CD4-positive, alpha-beta T cell treated with Interleukin-6 for 4 hours (primary cell): ENCODE measurements around the gene TEX29.

ENCODE experiments used
- DNase-seq: peaks from one replicate; pipeline ENCODE4 v3.0.0-alpha.2; 2020; ENCODE audit warnings: mixed read lengths

TEX29 gene

GRCh38 chr13:111319998-111320911, at the start of gene TEX29:
TSS of gene TEX29 (plus strand) at chr13:111320642. CDS start at chr13:111320891, 249 bp downstream.
- DNase-seq: no peak

DNA sequence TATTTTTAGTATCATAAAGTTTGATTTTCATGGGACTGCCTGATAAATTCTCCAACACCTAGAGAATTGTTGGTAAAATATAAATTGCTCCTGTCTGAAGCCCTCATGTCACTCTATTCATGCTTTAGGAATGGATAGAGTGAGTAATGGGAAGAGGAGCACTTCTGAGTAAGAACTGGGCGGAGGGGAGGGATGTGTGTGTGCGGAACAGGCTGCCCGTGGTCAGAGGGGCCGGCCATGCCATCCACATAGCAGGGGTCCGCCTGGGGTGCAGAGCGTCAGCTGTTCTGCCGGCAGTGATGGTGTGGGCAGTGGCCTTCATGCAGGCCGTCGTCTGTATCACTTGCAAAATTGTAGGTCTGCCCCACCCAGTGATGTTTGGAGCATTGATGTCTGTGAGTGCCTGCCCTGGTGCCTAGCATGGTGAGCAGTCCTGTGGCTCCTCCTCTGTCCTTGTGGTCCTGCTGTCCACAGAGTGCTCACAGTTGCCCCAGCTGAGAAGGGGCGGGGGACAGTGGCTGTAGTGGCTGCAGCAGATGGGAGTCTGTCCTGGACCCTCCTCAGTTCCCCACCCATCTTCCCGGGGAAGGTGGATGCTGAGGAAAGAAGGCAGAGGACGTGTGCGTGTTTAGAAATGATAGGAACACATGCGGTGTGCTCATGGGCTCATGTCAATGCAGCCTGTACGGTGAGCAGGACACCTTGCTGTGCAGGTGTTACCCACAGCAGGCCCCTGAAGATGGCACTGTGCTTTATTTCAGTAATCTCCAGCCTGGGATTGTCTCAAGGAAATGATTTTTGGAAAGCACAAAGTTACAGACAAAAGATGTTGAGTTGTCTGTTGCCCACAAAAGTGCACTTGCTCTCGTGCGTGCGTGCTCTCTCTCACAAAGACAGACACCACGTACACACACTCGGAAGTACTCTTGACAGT, 49.4 kb upstream of the TEX29 start:
- DNase-seq: no peak

GRCh38 chr13:111272117-111272516, 48.3 kb upstream of the TEX29 start:
- no peak for DNase-seq

DNA sequence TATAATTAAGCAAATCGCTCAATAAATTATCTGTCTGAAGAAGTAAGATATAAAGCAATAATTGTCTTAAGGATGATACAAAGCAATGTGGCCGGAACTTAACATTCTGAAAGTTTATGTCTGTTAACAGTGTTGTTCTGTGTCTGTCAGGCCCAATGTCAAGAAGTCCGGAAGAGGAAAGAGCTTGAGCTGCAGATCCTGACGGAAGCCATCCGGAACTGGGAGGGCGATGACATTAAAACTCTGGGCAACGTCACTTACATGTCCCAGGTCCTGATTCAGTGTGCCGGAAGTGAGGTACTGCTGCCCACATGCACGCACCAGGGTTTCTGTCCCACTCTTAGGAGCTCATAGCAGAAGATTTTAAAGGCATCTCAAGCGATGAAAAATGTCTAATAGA, 45.1 kb upstream of the TEX29 start:
- DNase-seq: no peak

- no peak for DNase-seq
These were observed 44.3 kb upstream of the TEX29 start for GRCh38 chr13:111275995-111276618.

DNA sequence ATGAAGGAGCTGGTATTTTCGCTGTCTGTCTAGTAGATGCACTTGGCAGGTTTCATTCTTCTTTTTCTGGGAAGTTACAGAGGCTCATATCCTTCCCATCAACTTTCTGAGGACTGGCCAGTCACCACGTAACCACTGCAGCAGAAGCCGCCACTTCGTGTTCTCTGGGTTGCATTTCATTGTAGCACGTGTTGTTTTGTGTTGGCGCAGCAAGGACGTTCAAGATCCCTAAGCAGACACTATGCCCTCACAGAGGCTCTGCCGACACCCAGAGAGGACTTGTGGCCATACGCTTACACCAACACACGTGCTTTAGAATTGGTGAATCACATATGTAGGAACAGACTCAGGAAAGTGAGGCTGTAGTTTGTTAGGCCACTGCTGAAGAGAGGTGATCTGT, 42.2 kb upstream of the TEX29 start:
- no peak for DNase-seq

DNA sequence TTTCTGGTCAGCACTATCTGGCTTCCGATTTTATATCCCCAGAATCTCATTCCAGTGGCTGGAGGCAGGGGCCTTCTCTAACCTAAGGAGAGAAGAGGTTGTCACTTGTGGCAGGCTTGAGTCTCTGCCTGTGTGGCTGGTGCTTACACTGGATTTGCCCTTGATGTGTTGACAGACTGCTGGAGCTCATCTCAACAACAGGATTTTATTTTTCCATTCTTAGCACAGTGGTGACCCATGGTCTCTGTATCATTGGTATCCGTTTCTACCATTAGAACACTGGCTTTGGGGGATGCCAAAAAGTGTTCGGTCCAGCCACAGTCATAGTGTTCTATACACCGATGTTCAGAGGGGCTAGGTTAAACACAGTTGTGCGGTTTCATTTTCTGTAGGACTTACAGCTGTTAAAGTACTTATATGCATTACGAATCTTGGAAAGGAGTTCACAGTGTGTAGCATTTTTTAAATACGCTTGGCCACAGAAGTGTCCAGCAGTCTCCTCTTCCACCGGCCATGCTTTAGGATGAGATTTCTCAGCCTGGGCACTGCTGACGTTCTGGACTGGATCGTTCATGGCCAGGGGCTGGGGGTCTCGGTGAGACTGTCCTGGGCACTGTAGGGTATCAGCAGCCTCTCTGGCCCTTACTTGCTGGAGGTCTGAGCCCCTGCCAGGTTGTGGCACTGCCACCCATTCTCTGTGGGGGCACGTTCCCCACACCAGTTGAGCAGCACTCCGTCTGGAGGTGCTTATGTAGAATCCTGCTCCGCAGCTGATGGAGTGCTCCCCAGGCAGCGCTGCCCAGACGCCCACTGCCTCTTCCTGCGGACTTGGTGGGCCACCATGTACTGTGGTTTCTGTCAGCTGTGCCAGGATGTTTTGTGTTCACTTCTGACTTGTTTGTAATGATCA, 41.4 kb upstream of the TEX29 start:
- no peak for DNase-seq

DNA sequence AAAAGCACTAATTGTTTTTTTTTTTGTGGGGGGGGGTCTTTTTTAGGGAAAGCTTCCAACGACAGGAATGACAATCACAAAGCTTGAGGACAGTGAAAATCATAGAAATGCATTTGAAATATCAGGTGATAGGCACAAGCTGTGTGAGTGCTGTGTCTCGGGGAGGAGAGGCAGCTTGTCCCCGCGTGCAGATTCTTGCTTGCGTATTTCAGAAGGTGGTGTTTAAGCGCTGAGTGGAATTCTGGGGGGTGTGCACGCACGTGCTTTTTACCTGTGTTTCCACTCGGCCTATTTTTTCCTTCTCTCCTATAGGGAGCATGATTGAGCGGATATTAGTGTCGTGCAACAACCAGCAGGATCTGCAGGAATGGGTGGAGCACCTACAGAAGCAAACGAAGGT, 40.2 kb upstream of the TEX29 start:
- DNase-seq: no peak

- no peak for DNase-seq
These were observed 39.5 kb upstream of the TEX29 start for GRCh38 chr13:111280681-111281585.

DNA sequence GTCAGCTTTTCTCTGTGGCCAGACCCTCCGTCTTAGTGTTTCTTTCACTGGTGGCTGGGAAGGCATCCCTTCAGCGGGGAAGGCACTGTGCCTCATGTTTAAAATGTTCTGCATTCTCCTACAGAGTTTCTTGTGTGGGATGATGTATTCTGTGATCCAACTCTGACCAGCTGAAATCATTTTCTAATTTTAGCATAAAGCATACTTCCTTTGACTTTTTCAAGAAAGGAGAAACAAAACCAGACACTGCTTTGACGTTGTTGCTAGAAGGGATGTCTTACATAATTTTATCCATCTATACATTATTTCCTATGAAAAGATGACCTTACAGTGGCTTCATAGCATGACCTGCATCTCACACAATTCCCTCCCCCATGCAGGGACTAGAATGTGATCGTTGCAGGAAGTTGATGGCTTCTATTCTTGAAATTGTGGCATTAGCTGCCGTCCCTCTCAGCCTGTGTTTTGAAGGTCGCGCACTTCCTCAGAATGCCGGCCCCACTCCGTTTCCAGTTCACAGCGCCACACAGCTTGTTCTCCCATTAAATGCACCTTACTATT, 38.6 kb upstream of the TEX29 start:
- DNase-seq: no peak

- no peak for DNase-seq
These were observed 38.0 kb upstream of the TEX29 start for GRCh38 chr13:111282425-111282824.

DNA sequence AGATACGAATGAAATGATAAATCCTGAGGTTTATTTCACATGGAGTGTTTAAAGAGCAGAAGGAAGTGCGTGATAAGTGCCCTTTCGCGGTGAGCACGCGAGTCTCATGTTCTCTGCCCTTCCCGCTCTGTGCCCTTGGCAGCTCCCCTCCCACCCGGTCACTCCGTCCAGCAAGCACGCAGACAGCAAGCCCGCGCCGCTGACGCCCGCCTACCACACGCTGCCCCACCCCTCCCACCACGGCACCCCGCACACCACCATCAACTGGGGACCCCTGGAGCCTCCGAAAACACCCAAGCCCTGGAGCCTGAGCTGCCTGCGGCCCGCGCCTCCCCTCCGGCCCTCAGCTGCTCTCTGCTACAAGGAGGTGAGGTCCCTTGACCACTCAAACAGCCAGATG, 37.4 kb upstream of the TEX29 start:
- DNase-seq: no peak

DNA sequence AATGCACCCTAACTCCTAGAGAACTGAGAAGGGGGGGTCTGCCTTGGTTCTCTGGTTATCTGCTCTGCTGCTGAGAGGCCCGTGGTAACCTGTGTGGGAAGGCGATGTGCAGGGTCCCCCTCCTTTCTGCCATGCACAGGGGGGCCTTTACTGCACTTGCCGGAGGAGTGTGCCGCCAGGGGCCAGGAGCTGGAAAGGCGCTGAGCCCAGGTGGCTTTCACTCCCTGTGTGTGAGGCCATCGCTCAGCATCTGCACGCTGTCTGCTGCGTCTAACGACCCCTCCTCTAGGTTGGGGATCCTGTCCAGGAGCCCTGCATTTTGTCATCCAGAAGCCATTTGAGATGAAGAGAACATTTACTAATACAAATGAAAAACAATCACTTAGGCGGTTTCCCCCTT, 37.0 kb upstream of the TEX29 start:
- no peak for DNase-seq

DNA sequence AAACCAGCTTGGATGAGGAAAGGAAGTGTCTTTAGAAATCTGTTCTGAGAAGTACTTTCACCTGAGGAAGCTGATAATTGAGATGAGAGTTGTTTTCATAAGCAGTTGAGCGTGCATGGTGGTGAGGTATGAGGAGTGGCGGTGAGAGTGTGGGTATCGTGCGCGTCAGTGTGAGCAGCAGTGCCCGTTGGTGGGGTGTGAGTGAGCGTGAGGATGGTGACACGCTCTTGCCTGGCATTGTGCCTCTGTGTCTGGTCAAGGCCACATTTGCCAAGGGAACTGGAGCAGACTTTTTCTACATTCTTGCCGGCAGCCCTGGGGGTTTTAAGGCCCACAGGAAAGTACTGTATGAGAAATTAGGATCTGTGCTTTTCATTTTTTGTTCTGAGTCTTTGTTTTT, 36.5 kb upstream of the TEX29 start:
- no peak for DNase-seq

GRCh38 chr13:111284565-111284964, 35.9 kb upstream of the TEX29 start:
- no peak for DNase-seq

GRCh38 chr13:111286162-111286561, 34.3 kb upstream of the TEX29 start:
- no peak for DNase-seq

DNA sequence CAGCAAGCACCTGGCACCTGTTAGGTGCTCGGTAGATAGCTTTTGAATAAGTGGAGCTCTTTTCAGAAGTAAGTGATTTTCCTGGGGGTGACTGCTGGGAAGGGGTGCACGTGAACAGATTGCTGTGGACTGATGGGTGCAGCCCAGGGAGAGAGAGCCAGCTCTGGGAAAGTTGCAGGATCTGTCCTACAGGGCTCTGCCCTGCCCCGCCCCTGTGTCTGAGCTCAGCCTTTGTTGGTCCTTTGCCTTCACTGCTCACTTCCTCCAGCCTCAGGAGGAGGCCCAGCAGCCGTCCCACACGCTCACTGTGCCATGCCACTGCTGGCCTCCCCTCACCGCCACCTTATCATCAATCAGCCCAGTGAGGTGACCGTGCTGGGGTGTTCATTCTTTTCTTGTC, 33.7 kb upstream of the TEX29 start:
- DNase-seq: no peak

- DNase-seq: no peak
These were observed 33.2 kb upstream of the TEX29 start for GRCh38 chr13:111287201-111287600.

GRCh38 chr13:111288276-111288675, 32.2 kb upstream of the TEX29 start:
- no peak for DNase-seq

DNA sequence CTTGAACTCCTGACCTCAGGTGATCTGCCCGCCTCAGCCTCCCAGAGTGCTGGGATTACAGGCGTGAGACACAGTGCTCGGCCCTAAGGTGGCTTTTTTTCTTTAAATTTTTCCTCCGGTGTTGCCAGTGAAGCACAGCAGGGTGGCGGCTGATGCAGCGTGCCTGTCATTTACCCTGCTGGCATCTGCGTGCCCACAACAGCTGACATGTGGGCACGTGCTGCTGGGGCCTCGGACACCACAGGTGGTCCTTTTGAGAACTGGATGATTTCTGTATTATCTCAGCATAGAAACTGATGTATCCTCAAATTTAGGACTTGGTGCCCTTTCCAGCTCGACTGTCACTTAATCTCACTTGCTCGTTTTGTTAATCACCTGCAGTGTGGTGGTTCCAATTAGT, 31.2 kb upstream of the TEX29 start:
- no peak for DNase-seq

DNA sequence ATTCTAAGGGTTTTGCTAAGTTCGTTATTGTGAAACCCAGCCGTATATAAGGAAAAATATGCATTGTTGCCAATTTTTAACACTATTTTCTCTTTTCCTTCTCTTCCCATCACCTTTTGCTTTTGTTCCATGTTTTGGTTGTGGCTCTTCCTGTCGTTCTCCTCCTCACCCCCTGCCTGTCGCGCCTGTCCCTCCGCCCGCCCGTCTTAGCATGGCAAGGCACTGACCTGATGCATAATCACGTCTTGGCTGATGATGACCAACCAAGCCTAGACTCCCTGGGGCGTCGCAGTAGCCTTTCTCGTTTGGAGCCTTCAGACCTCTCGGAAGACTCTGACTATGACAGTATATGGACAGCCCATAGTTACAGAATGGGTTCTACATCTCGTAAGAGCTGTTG, 28.5 kb upstream of the TEX29 start:
- DNase-seq: no peak
